ENCODE data around the gene GAS1. TPM values are rescaled to one million over a fixed set of nuclear protein-coding genes. Genes with fewer than 3 reads are reported as not detected.

GAS1 gene
- total and polyA plus RNA-seq, 7 donors: 0.23 to 136 (median 73.4) TPM

DNA sequence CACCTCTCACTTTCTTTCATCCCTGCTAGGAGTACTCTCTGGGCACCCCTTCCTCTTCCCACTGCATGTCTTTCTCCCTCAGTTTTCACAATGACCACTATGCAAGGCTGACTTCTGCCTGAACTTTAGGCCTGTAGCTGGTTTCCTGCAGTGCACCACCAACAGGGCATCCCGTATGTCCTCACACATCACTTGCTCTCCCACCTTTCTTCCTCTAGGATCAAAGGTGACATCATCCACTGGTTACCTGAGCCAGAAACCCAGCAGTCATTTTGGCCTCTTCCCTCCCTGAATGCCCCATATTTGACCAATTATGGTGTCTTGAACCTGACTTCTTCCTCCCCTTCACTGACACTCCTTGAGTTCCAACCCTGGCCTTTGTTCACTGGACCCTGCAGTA lies 8.5 kb downstream of the GAS1 start:
- intact Hi-C loops (cut with DNase I): no loop called here
- Histone ChIP-seq H3K4me3 (no peak overlapping the region), H3K27me3 (no peaks in the 10 kb centered on the region), H3K9me3 (no peaks in the 10 kb centered on the region), H3K36me3 (no peaks in the 10 kb centered on the region), H3K4me1 (peaks cover 0 to 19% (median 16%) of the 10 kb centered on the region in 4 donors), H3K27ac (no peak overlapping the region)
- 48 to 67% methylated on average over 1 of the region's 1 CpG for WGBS, 2 donors
- no peak for DNase-seq
- no peak for TF ChIP-seq POLR2AphosphoS5 (IDR thresholded peaks at IDR 0.05)
- TF ChIP-seq, protein P1, sequence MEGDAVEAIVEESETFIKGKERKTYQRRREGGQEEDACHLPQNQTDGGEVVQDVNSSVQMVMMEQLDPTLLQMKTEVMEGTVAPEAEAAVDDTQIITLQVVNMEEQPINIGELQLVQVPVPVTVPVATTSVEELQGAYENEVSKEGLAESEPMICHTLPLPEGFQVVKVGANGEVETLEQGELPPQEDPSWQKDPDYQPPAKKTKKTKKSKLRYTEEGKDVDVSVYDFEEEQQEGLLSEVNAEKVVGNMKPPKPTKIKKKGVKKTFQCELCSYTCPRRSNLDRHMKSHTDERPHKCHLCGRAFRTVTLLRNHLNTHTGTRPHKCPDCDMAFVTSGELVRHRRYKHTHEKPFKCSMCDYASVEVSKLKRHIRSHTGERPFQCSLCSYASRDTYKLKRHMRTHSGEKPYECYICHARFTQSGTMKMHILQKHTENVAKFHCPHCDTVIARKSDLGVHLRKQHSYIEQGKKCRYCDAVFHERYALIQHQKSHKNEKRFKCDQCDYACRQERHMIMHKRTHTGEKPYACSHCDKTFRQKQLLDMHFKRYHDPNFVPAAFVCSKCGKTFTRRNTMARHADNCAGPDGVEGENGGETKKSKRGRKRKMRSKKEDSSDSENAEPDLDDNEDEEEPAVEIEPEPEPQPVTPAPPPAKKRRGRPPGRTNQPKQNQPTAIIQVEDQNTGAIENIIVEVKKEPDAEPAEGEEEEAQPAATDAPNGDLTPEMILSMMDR (IDR thresholded peaks at IDR 0.05): no peak

GRCh38 chr9:86926145-86926544 lies 21.2 kb downstream of the GAS1 start:
- Histone ChIP-seq H3K4me3 (no peak overlapping the region), H3K9me3 (no peaks in the 10 kb centered on the region), H3K27ac (no peak overlapping the region), H3K36me3 (no peaks in the 10 kb centered on the region), H3K27me3 (no peaks in the 10 kb centered on the region), H3K4me1 (no peaks in the 10 kb centered on the region)
- TF ChIP-seq POLR2A (IDR thresholded peaks at IDR 0.05) (no peak), EP300 (IDR thresholded peaks at IDR 0.05) (no peak), POLR2AphosphoS5 (IDR thresholded peaks at IDR 0.05) (no peak)
- TF ChIP-seq, protein P1 (IDR thresholded peaks at IDR 0.05): no peak
- intact Hi-C loops (cut with DNase I): no loop called here
- 69 to 80% methylated on average over 3 of the region's 3 CpGs for WGBS, 2 donors
- no peak for DNase-seq

DNA sequence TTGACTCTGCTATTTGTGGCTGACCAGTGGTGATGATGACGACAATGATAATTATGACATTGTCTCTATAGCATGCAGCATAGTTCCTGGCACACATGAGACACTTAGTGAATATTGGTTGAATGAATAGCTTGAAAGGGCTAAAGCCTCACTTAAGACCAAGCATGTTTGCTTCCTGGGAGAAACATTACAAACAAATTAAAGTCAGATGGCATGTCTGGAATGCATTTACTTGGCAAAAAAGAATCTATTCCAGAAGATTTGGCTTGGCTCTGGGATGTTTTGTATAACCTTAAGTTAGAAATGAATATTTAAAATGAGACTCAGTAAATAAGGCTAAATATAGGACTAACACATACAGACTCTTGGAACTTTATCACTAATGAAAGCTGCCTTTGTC lies 21.6 kb downstream of the GAS1 start:
- Histone ChIP-seq H3K4me3 (no peak overlapping the region), H3K27me3 (no peaks in the 10 kb centered on the region), H3K36me3 (no peaks in the 10 kb centered on the region), H3K9me3 (no peaks in the 10 kb centered on the region), H3K27ac (no peak overlapping the region), H3K4me1 (no peaks in the 10 kb centered on the region)
- 78 to 88% methylated on average over 1 of the region's 1 CpG for WGBS, 2 donors
- no peak for DNase-seq
- TF ChIP-seq POLR2A (IDR thresholded peaks at IDR 0.05): no peak
- TF ChIP-seq, protein P1 (IDR thresholded peaks at IDR 0.05): no peak
- no peak for TF ChIP-seq EP300 (IDR thresholded peaks at IDR 0.05)
- TF ChIP-seq POLR2AphosphoS5 (IDR thresholded peaks at IDR 0.05): no peak
- intact Hi-C loops (cut with DNase I): no loop called here

GRCh38 chr9:86924206-86924605 lies 23.1 kb downstream of the GAS1 start:
- Histone ChIP-seq H3K27ac (no peak overlapping the region), H3K27me3 (no peaks in the 10 kb centered on the region), H3K36me3 (no peaks in the 10 kb centered on the region), H3K4me1 (no peaks in the 10 kb centered on the region), H3K4me3 (no peak overlapping the region), H3K9me3 (no peaks in the 10 kb centered on the region)
- intact Hi-C loops (cut with DNase I): no loop called here
- 75% methylated on average over 5 of the region's 5 CpGs for WGBS, 2 donors
- DNase-seq: no peak
- TF ChIP-seq EP300 (IDR thresholded peaks at IDR 0.05) (no peak), POLR2A (IDR thresholded peaks at IDR 0.05) (no peak), POLR2AphosphoS5 (IDR thresholded peaks at IDR 0.05) (no peak)
- TF ChIP-seq, protein P1 (IDR thresholded peaks at IDR 0.05): no peak

DNA sequence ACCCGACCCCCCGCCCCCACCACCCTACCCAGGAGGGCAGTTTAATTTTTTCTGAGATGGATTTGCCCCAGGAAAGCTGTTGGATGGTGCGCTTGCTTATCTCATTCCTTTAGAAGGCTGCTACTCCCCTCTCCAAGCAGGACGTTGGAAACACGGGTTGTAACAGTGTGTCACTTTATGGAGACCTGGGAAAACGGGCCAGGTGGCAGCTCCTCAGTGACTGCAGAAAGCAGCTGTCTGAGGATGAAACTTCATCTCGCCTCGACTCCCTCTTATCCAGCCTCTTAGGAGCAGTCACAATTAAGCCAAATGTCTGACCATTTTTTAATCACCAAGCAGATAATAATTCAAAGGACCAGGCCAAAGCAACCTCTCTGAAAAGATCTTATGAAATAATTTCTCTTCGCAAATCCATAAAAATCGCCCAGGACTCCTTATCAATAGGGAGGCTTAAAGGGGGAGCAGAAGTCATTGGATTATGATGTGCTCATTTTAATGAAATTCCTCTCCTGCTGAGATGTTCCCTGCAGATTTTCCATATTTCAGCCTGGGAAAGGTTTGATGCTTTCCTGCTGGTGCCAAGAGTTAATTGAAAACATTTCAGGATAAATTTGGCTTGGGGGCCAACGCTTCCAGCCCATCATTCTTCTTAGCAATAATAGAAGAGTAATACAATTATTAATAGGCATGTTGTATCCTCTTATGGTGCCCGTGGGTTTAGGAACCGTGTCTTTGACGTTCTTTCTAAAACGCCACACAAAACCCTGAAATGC lies 26.0 kb downstream of the GAS1 start:
- TF ChIP-seq, protein P1 (IDR thresholded peaks at IDR 0.05): no peak
- TF ChIP-seq POLR2AphosphoS5 (IDR thresholded peaks at IDR 0.05) (no peak), POLR2A (IDR thresholded peaks at IDR 0.05) (no peak), EP300 (IDR thresholded peaks at IDR 0.05) (no peak)
- H3K27me3 ChIP-seq: no peaks in the 10 kb centered on the region
- DNase-seq: no peak
- H3K36me3 ChIP-seq: no peaks in the 10 kb centered on the region
- intact Hi-C loops (cut with DNase I): no loop called here
- no peaks in the 10 kb centered on the region for H3K4me1 ChIP-seq
- 63 to 75% methylated on average over 15 of the region's 15 CpGs for WGBS, 2 donors
- H3K4me3 ChIP-seq: no peak overlapping the region
- H3K27ac ChIP-seq: no peak overlapping the region
- H3K9me3 ChIP-seq: peaks cover 0 to 2% (median 0%) of the 10 kb centered on the region in 4 donors

All from sigmoid colon (tissue), 7 donors.